AG04449 (cell line): Measurements from ENCODE around the gene TPM1.

Experiments used
- CTCF ChIA-PET: fragments of 350-600 bp; formaldehyde crosslinking; extraction: SDS; loops from one replicate; lab custom pipeline; 2021; ENCODE audit warnings: antibody characterized with exemption; lab: Yijun Ruan, JAX
- POLR2A ChIA-PET: fragments of 400-600, 350-600 bp; formaldehyde crosslinking; extraction: SDS; loops from one replicate; lab custom pipeline; 2020; ENCODE audit warnings: antibody characterized with exemption, inconsistent platforms; lab: Yijun Ruan, JAX
- DNase-seq: peaks from one replicate; pipeline ENCODE4 v3.0.0-alpha.2; 2010; ENCODE audit warnings: low read depth, low spot score
- H3K4me3 ChIP-seq: 2 replicates; pipeline ENCODE4 v1.5.1; 2011; ENCODE audit warnings: low read depth, mild to moderate bottlenecking, control low read depth, low read length
- TF ChIP-seq, protein P1 (sequence below): IDR thresholded peaks from one replicate; pipeline ENCODE4 v1.5.1; 2011; ENCODE audit warnings: mild to moderate bottlenecking, moderate library complexity, low read length, control low read depth, inconsistent platforms; ENCODE audit not compliant: insufficient read depth; ENCODE audit errors: missing control alignments

The TPM1 gene

DNA sequence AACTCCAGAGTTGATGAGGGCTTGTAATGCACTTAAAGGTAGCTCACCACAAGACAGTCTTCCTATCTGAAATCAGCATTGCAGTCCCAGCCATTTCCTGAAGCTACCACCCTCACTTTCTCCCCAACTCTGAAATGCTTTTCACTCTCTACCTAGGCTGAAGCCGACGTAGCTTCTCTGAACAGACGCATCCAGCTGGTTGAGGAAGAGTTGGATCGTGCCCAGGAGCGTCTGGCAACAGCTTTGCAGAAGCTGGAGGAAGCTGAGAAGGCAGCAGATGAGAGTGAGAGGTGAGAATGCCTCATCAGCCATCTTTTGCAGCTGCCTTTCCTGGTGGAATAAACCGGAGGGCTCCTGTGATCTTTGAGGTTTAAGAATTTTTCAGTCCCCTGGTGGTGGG, 14.3 kb downstream of the TPM1 start:
- H3K4me3 ChIP-seq: no peak overlapping the region
- ChIA-PET POLR2A (interaction anchor here (0.6 to 1.8 kb wide), 7 partner anchors 10 to 305 kb away, joined by 3 to 6 read pairs (median 3); partner anchors contain the start of gene TPM1), CTCF (interaction anchor here (1.2 to 2.2 kb wide), 3 partner anchors 10 to 37 kb away, joined by 4 to 19 read pairs (median 5); no protein-coding TSS in a partner anchor)
- no peak for DNase-seq
- TF ChIP-seq, protein P1, sequence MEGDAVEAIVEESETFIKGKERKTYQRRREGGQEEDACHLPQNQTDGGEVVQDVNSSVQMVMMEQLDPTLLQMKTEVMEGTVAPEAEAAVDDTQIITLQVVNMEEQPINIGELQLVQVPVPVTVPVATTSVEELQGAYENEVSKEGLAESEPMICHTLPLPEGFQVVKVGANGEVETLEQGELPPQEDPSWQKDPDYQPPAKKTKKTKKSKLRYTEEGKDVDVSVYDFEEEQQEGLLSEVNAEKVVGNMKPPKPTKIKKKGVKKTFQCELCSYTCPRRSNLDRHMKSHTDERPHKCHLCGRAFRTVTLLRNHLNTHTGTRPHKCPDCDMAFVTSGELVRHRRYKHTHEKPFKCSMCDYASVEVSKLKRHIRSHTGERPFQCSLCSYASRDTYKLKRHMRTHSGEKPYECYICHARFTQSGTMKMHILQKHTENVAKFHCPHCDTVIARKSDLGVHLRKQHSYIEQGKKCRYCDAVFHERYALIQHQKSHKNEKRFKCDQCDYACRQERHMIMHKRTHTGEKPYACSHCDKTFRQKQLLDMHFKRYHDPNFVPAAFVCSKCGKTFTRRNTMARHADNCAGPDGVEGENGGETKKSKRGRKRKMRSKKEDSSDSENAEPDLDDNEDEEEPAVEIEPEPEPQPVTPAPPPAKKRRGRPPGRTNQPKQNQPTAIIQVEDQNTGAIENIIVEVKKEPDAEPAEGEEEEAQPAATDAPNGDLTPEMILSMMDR: no peak

- no peak overlapping the region for H3K4me3 ChIP-seq
- no peak for DNase-seq
- ChIA-PET CTCF (interaction anchor here (1.2 to 2.2 kb wide), 3 partner anchors 10 to 36 kb away, joined by 4 to 19 read pairs (median 5); no protein-coding TSS in a partner anchor), POLR2A (interaction anchor here (0.9 to 1.8 kb wide), 7 partner anchors 11 to 275 kb away, joined by 3 to 6 read pairs (median 3); partner anchors contain the start of gene TPM1)
- TF ChIP-seq, protein P1: no peak
These were observed 15.2 kb downstream of the TPM1 start for GRCh38 chr15:63057468-63058345.

DNA sequence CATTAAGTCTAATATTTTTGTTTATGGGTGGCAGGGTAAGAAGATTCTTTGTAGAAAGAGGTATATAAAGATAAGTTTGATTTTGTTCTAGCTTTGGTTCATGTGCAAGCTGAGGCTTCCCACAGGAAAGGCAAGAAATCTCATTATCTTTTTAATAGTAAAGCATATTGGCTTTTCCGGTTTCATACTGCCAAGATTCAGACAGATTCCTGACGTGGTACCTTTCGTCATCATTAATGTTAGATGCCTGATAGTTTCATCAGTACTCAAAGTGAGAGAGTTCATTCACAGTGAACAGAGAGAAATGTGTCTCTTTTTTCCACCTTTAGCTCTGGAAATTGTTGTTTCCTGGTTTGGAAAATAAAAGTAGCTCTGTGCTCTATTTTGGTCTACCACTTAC, 16.5 kb downstream of the TPM1 start:
- POLR2A ChIA-PET: interaction anchor here (0.8 to 0.9 kb wide), 2 partner anchors 17 to 276 kb away, joined by 3 read pairs; partner anchors contain the start of gene TPM1
- CTCF ChIA-PET: interaction anchor here (0.8 kb wide), 1 partner anchor 12 kb away, joined by 3 read pairs; no protein-coding TSS in a partner anchor
- no peak overlapping the region for H3K4me3 ChIP-seq
- TF ChIP-seq, protein P1: no peak
- DNase-seq: no peak

DNA sequence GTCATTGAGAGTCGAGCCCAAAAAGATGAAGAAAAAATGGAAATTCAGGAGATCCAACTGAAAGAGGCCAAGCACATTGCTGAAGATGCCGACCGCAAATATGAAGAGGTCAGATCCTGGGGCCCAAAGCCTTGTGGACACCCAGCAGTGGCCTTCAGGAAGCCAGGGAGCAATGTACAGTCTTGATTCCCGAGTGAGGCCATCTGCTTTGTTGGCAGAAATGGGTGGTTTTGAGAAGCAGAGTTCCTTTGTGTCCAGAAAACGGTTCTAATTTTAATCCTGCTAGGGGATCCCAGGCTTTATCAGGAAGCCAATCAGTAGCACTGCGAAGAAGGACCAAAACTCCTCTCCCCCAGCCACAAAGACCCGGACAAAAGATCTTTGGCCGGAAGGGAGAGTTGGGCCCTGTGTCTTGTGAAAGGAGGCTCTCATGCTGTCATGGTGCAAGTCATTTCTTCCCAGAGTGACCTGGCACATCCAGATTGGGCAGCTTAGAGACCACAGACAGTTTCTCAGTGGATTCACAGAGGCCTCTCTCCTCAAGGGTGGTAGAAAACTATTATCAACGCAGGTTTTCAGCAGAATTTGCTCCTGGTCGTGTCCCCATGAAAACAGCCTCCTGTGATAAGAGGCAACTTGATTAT, 17.1 kb downstream of the TPM1 start:
- no peak overlapping the region for H3K4me3 ChIP-seq
- CTCF ChIA-PET: interaction anchor here (0.8 to 1.3 kb wide), 2 partner anchors 13 to 169 kb away, joined by 3 read pairs; no protein-coding TSS in a partner anchor
- POLR2A ChIA-PET: interaction anchor here (0.6 to 0.8 kb wide), 2 partner anchors 28 to 277 kb away, joined by 3 read pairs; no protein-coding TSS in a partner anchor
- DNase-seq: no peak
- TF ChIP-seq, protein P1: no peak

GRCh38 chr15:63060699-63061098, 18.2 kb downstream of the TPM1 start:
- no peak for DNase-seq
- TF ChIP-seq, protein P1: no peak
- ChIA-PET CTCF (interaction anchor here (1.3 to 1.4 kb wide), 2 partner anchors 34 to 170 kb away, joined by 3 to 5 read pairs; no protein-coding TSS in a partner anchor), POLR2A (no interaction called here)
- H3K4me3 ChIP-seq: no peak overlapping the region
